Adipocyte (in vitro differentiated cells): ENCODE measurements around the gene STK11.
A peak's percentile ranks its signal among the peaks of the same experiment; 100 is the strongest.

Experiments
- DNase-seq: peaks from one replicate; pipeline ENCODE4 v3.0.0-alpha.2; 2015; ENCODE audit warnings: low read depth
- H3K27me3 ChIP-seq: replicated peaks from 2 replicates; pipeline ENCODE4 v1.7.0; 2013; ENCODE audit warnings: mild to moderate bottlenecking, low read length, moderate library complexity; ENCODE audit not compliant: control insufficient read depth, insufficient read depth
- H3K36me3 ChIP-seq: 2 replicates; pipeline ENCODE4 v1.7.0; 2013; ENCODE audit warnings: low read length, mild to moderate bottlenecking, moderate library complexity; ENCODE audit not compliant: control insufficient read depth, insufficient read depth, severe bottlenecking
- H3K4me1 ChIP-seq: 2 replicates; pipeline ENCODE4 v1.7.0; 2013; ENCODE audit warnings: mild to moderate bottlenecking, low read length, moderate library complexity; ENCODE audit not compliant: control insufficient read depth, insufficient read depth
- H3K4me3 ChIP-seq: 2 replicates; pipeline ENCODE4 v1.7.0; 2013; ENCODE audit warnings: mild to moderate bottlenecking, low read length, moderate library complexity
- H3K9ac ChIP-seq: 2 replicates; pipeline ENCODE4 v1.7.0; 2013; ENCODE audit warnings: mild to moderate bottlenecking, low read length, moderate library complexity
- H3K9me3 ChIP-seq: 2 replicates; pipeline ENCODE4 v1.7.0; 2013; ENCODE audit warnings: mild to moderate bottlenecking, low read length, moderate library complexity; ENCODE audit not compliant: control insufficient read depth

The STK11 gene

DNA sequence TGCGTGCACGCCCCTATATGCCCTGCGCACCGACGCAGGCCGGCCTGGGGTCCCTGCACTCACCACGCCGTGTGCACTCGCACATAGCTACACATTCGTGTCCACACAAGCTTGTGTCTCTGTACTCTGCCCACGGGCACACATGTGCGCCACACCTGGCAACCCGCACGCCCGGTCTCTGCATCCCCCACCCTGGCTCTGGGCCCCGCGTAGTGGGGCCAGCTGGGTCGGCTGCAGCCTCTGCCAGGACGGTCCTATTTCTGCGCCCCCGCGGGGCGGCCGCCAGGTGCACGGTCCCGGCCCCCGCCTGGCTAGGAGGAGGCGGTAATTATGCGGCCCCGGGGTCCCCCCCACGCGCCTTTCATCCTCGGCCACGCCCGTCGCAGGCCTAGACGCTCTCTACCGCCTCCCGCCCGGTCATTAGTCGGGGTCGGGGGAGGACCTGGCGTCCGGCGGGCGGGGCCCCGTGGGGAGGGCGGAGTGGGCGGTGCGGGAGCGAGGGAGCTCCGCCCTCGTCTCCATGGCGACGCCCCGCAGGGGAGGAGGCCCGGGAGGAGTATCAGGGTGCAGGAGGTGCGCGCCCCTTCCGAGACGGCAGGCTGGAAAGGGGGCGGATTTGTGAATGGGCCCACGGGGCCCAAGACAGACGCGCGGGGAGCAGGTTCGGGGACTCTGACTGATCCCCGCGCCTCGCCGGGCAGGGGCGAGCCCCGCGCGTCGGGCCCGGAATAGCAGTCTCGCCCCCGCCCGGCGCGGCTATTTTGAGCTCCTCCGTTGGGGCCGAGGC is 60.7 kb downstream of the STK11 start:
- peak overlapping the region; percentile 90 for H3K9ac ChIP-seq
- DNase-seq, result peak; percentile 93
- no peaks in the 10 kb centered on the region for H3K9me3 ChIP-seq
- peak overlapping the region; percentile 76 for H3K4me3 ChIP-seq
- H3K27me3 ChIP-seq, result no peaks in the 10 kb centered on the region
- H3K4me1 ChIP-seq, result peaks cover 57% of the 10 kb centered on the region
- H3K36me3 ChIP-seq, result peaks cover 7% of the 10 kb centered on the region

DNA sequence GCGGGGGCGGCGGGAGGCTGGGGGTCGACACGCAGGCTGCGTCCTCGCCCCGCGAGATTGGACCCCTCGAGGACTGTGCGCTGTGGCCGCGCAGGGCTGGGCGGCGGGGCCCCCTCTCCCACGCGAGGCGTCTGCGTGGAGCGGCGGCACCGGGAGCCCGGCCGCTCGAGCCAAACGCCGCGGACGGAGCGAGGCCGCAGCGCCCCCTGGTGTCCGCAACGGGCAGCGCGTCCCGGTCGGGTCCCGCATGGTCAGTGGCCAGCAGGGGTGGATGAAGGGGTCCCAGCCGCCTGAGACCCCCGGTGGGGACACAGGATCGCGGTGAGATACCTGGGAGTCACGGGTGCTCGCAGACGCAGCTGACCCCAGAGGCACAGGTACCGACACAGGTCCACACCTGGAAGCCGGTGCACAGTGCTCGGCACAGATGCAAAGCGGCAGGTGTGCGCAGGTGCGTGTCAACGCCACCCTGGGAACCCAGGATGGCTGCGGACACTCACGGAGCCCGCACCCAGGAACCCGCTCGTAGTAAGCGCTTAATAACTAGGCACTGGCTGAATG is 61.4 kb downstream of the STK11 start:
- DNase-seq, result peak; percentile 84
- H3K27me3 ChIP-seq, result no peaks in the 10 kb centered on the region
- no peaks in the 10 kb centered on the region for H3K9me3 ChIP-seq

DNA sequence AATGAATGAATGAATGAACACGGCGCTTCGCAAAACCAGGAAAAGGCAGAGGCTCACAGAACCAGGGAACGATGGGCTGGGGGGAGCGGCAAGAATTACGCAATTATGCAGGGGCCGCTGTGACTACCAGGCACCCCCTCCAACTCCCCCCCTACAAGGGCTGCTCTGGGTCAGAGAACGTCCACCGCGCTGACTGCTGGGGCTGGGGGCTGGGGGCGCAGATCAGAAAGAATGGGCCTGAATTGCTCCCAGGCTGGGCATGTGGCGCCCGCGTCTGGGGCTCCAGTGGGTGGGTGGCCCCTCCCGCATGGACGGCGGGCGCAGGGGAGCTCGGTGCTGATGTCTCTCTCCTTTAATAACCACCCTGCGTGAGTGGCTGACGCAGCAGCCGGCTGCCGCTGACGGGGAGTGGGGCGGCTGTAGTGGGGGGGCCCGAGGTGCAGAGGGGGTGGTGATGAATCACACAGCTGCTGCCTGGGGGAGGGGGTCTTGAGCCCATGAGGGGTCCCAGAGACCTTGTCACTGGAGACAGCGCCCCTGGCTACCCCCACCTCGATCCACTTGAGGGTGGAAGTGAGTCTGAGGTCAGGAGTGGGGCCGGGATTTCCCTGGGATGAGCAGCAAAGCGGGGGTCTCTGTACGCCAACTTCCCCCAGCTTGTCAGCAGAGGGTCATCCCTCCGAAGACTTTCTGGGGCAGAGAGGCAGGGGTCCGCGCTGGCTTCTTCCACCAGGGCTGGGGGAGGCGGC is 62.1 kb downstream of the STK11 start:
- Histone ChIP-seq H3K36me3 (peaks cover 20% of the 10 kb centered on the region), H3K27me3 (no peaks in the 10 kb centered on the region), H3K9me3 (no peaks in the 10 kb centered on the region), H3K9ac (peak overlapping the region; percentile 90), H3K4me1 (peaks cover 56% of the 10 kb centered on the region), H3K4me3 (peak overlapping the region; percentile 72)
- no peak for DNase-seq

More for the DNA sequence above, 61.4 kb downstream of the STK11 start:
- Histone ChIP-seq H3K36me3 (peaks cover 14% of the 10 kb centered on the region), H3K9ac (peak overlapping the region; percentile 90), H3K4me1 (peaks cover 57% of the 10 kb centered on the region), H3K4me3 (peak overlapping the region; percentile 72)

DNA sequence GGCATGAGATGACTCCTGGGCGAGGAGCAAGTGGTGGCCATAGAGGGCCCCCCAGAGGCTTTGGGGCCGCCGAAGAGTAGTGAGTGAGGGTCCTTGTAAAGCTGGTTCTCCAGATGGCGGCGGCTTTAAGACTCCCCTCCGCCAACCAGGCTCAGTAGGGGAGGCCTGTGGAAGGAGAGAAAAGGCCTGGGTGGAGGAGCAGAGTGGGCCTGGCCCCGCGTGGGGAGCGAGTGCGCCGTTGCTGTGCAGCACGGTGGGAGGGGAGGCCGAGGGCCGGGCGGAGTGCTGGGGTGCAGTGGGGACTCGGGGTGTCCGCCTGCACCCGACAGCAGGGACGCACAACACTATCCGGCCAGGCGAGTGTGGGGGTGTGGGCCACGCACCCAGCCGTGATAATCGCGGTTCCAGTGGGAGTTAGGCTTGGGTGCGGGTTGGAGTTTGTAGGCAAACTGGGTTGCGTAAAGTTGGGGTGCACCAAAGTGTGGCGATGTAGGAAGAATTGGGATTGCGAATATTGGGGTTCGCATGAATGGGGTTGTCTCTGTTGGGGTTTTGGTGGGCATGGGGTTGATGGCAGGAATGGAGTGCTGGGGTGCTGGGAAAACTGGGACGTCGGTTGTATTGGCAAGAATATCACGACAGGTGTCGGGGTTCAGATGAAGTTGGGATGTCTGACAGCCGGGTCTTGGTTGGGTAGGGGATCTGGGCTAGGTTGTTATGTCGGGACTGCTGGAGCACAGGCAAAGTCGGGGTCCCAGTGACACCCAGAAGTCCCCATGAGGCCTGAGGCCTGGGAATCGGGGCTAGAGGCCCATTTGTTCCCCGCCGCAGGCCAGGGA is 62.9 kb downstream of the STK11 start:
- peak overlapping the region; percentile 72 for H3K4me3 ChIP-seq
- H3K36me3 ChIP-seq, result peaks cover 28% of the 10 kb centered on the region
- peak overlapping the region; percentile 90 for H3K9ac ChIP-seq
- peaks cover 62% of the 10 kb centered on the region for H3K4me1 ChIP-seq
- no peaks in the 10 kb centered on the region for H3K9me3 ChIP-seq
- DNase-seq, result no peak
- no peaks in the 10 kb centered on the region for H3K27me3 ChIP-seq

DNA sequence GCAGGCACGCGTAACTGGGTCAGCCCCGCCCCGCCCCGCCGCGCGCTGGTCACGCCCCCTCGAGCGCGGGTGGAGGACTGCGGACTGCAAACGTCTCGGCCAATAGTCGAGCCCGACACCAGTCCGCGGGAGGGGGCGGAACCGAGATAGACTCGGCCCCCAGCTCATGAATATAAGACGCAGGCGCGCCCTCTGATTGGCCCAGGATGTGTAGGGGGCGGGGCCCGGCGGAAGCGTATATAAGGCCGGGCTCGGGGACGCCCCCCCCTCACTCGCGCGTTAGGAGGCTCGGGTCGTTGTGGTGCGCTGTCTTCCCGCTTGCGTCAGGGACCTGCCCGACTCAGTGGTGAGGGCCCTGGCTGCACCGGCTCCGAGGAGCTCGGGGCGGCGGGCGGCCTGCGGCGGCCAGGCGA is 63.5 kb downstream of the STK11 start, which contains the start of gene CIRBP:
CIRBP (plus strand) TSS at position 268 of the 413 bp plus-strand sequence. CDS start 1,602 bp downstream, outside the sequence.
- peak; percentile 100 for DNase-seq
- Histone ChIP-seq H3K9ac (peak within 1 kb of the TSS; percentile 95), H3K27me3 (no peaks in the 10 kb centered on the region), H3K4me3 (peak within 1 kb of the TSS; percentile 86), H3K36me3 (peaks cover 35% of the 10 kb centered on the region), H3K9me3 (no peaks in the 10 kb centered on the region), H3K4me1 (peaks cover 68% of the 10 kb centered on the region)

DNA sequence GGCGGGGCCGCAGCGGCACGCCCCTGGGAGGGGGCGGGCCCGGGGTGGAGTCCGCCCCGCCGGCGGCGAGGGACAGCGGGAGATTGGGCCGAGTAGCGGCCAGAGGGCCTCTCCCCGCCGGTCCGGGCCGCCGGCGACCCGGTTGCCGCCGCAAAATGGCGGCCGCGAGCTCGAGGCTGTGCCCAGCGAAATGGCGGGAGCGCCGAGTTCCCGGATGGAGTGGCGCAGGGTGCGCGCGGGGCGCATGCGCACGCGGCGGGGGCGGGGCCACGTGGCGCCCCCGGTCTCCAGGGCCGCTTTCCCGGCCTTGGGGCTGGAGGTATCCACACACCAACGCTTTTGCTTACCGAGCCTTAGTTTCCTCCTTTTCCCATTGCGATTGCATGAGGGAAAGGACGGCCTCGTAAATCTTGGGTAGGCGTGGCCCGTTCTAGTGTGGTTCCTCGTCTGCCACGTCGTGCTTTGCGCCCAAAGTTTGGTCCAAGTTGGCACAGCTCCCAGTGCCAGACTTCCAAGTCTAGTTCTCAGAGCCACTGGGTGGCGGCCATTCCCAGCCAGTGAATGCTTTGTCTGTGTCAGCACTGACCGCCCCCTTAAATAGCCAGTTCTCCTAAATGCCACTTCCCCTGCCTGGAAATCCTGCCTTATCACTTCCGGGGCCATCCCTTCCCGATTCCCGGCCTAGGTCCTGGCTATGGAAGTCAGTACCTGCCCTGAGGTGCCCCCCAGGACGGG is 64.1 kb downstream of the STK11 start:
- H3K4me1 ChIP-seq, result peaks cover 74% of the 10 kb centered on the region

DNA sequence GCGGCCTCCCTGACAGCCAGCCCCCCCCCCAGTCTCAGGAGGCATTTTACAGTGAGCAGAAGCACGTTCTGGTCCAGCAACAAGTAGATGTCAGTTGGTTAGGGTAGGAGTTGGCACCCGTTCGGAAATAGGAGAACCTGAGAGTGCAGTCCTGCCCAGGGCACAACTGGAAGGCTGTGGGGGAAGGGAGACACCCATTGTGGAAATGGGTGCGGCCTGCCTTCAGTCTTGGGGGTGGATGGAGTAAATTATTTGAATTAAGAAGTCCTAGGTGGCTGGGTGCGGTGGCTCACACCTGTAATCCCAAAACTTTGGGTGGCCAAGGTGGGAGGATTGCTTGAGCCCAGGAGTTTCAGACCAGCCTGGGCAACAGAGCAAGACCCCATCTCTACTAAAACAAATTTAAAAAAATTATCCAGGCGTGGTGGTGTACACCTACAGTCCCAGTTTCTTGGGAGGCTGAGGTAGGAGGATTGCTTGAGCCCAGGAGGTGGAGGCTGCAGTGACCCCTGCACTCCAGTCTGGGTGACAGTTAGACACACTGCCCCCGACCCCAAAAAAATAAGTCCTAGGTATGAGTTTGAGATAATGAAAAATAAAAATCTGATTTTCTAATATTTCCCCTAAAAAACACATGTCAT is 64.8 kb downstream of the STK11 start:
- peaks cover 74% of the 10 kb centered on the region for H3K4me1 ChIP-seq
- peak overlapping the region; percentile 95 for H3K9ac ChIP-seq
- H3K36me3 ChIP-seq, result peaks cover 44% of the 10 kb centered on the region
- DNase-seq, result peak; percentile 43
- H3K27me3 ChIP-seq, result no peaks in the 10 kb centered on the region
- H3K9me3 ChIP-seq, result no peaks in the 10 kb centered on the region
- peak overlapping the region; percentile 86 for H3K4me3 ChIP-seq

More for the DNA sequence above, 64.1 kb downstream of the STK11 start:
- Histone ChIP-seq H3K9me3 (no peaks in the 10 kb centered on the region), H3K4me3 (peak overlapping the region; percentile 86), H3K27me3 (no peaks in the 10 kb centered on the region), H3K36me3 (peaks cover 40% of the 10 kb centered on the region), H3K9ac (peak overlapping the region; percentile 95)
- peak; percentile 92 for DNase-seq

DNA sequence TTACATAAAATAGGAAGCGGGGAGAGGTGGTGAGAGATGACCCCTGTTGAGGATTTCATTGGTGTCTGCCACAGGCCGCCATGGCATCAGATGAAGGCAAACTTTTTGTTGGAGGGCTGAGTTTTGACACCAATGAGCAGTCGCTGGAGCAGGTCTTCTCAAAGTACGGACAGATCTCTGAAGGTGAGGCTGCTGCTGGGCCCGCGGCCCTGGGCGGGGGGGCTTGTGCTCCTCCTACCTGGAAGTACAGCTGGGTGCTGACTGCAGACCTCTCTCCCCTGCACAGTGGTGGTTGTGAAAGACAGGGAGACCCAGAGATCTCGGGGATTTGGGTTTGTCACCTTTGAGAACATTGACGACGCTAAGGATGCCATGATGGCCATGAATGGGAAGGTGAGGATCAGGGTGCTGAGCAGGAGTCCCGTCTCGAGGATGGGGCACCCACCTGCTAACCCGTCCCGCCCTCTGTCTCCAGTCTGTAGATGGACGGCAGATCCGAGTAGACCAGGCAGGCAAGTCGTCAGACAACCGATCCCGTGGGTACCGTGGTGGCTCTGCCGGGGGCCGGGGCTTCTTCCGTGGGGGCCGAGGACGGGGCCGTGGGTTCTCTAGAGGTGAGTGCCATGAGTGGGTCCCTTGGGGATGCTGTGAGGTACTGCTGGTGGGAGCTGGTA is 65.4 kb downstream of the STK11 start:
- Histone ChIP-seq H3K4me1 (peaks cover 70% of the 10 kb centered on the region), H3K36me3 (peaks cover 44% of the 10 kb centered on the region), H3K27me3 (no peaks in the 10 kb centered on the region), H3K9ac (peak overlapping the region; percentile 95), H3K4me3 (peak overlapping the region; percentile 86), H3K9me3 (no peaks in the 10 kb centered on the region)
- no peak for DNase-seq

DNA sequence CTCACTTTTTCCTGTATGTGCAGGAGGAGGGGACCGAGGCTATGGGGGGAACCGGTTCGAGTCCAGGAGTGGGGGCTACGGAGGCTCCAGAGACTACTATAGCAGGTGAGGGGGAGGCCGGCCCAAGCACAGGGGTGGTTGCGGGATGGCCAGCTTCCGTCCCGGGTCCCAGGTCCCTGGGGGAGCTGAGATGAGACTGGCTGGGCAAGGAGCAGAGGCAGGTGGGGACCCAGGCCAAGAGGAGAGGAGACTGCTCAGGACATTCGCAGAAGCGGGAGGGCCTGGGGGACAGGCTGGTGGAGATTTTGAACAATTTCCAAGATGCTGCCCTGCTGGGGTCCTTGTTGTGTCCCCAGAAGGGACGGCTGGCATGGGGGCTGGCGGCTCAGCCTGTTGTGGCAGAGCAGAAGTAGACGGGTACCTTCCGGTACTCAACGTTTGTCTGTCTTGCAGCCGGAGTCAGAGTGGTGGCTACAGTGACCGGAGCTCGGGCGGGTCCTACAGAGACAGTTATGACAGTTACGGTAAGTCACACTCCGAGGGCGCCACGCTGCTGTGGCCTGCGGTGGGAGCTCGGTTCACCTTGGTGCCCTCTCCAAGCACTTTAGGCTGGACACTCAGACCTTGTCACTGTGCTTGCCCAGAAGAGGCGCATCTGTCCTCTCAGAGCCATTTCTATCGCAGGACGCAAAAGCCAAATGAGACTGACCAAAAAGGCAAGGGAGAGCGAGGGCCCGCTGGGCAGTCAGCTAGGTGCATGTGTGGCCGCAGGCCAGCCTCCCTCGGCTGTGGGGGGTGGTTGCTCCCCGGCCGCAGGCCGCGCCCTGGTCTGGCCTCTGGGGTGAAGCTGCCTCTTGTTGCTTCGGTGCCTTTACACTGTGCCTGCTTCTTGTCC is 66.2 kb downstream of the STK11 start:
- H3K27me3 ChIP-seq, result no peaks in the 10 kb centered on the region
- H3K9ac ChIP-seq, result peak overlapping the region; percentile 95
- DNase-seq, result no peak
- peaks cover 44% of the 10 kb centered on the region for H3K36me3 ChIP-seq
- H3K9me3 ChIP-seq, result no peaks in the 10 kb centered on the region
- H3K4me1 ChIP-seq, result peaks cover 74% of the 10 kb centered on the region
- H3K4me3 ChIP-seq, result peak overlapping the region; percentile 86
